Testis (tissue), 3 donors: ENCODE data around the gene ATP2A3. TPM values are rescaled to one million over a fixed set of nuclear protein-coding genes. Genes with fewer than 3 reads are reported as not detected.

Source experiments
- DNase-seq: peaks from one replicate; pipeline ENCODE4 v3.0.0-alpha.2; 2019
- H3K27ac ChIP-seq, 2 donors: fragments of 200-600 bp; sonication (generic); one replicate each; pipeline ENCODE4 v1.5.1; 2019
- H3K27me3 ChIP-seq: fragments of 200-600 bp; sonication (generic); one replicate; pipeline ENCODE4 v1.5.1; 2019
- H3K36me3 ChIP-seq: fragments of 200-600 bp; sonication (generic); one replicate; pipeline ENCODE4 v1.5.1; 2017; ENCODE audit warnings: low read depth; ENCODE audit errors: missing control alignments
- H3K4me1 ChIP-seq: fragments of 200-600 bp; sonication (generic); one replicate; pipeline ENCODE4 v1.5.1; 2019
- H3K4me3 ChIP-seq, 2 donors: fragments of 200-600 bp; sonication (generic); one replicate each; pipeline ENCODE4 v1.5.1; 2017 to 2019
- H3K9me3 ChIP-seq: fragments of 200-600 bp; sonication (generic); one replicate; pipeline ENCODE4 v1.5.1; 2017
- POLR2A ChIP-seq: fragments of 450-650 bp; IDR thresholded peaks from one replicate; pipeline ENCODE4 v1.6.1; 2017; ENCODE audit warnings: antibody characterized with exemption, mild to moderate bottlenecking, moderate library complexity
- WGBS, 2 donors: methylation state at CpG; one replicate each; pipeline ENCODE4 v1.1.5; 2018; 5-methylcytosine and 5-hydroxymethylcytosine counted together
- intact Hi-C: fragments of 100-400 bp; cut with DNase I; formaldehyde crosslinking; loops from one replicate; pipeline ENCODE4 v1.15.1; 2023; ENCODE audit warnings: low total_unique reads
- polyA plus RNA-seq: library from polyadenylated mRNA; stranded (reverse); fragments of 350-450 nt; fragmentation: Illumina TruSeq; extraction: RNeasy Lipid Tissue Mini Kit (QIAGEN cat#74804); gene quantifications from one replicate; pipeline ENCODE4 v1.2.3, GENCODE V29; 2014; ENCODE audit warnings: low read depth, low replicate concordance; ENCODE audit not compliant: insufficient read depth
- total RNA-seq, 2 donors: library from RNA; depleted of rRNA; stranded (reverse); fragments of >200 nt; gene quantifications; one replicate each; pipeline ENCODE4 v1.2.3, GENCODE V29; 2016
- TF ChIP-seq, protein P1 (sequence below), 3 experiments: fragments of 450-650 bp in 2 of 3; fragments of 200-600 bp in 1 of 3; sonication (generic) in 1 of 3; IDR thresholded peaks; one replicate each; pipeline ENCODE4 v1.5.1; 2016 to 2019; ENCODE audit warnings: antibody characterized with exemption in 3 of 3, mild to moderate bottlenecking in 2 of 3, moderate library complexity in 1 of 3

ATP2A3 gene
- total and polyA plus RNA-seq, 3 donors from 2014 or later, result 8.0 to 19.6 (median 8.2) TPM

DNA sequence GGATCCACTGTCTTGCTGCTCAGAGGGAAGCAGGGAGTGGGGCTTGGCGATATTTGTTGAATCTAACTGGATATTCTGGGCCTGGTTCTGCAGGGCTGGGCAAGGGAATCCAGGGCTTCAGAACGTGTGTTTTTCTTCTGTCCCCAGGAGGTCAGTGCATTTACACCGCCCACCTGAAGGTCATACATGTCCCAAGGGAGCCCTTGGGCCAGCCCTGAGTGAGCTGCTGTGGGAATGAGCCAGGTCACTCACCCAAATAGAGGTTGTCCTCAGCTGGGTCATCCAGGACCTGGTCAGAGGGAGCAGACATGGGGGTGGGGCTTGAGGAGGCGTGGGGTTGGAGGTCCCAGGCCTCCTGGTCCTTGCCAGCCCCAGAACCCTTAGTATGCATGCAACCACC lies 82.0 kb downstream of the ATP2A3 start:
- no peaks in the 10 kb centered on the region for H3K27me3 ChIP-seq
- H3K9me3 ChIP-seq, result no peaks in the 10 kb centered on the region
- H3K36me3 ChIP-seq, result no peaks in the 10 kb centered on the region
- H3K4me3 ChIP-seq, result no peak overlapping the region
- no peak for DNase-seq
- no peak for TF ChIP-seq POLR2A
- TF ChIP-seq, protein P1, sequence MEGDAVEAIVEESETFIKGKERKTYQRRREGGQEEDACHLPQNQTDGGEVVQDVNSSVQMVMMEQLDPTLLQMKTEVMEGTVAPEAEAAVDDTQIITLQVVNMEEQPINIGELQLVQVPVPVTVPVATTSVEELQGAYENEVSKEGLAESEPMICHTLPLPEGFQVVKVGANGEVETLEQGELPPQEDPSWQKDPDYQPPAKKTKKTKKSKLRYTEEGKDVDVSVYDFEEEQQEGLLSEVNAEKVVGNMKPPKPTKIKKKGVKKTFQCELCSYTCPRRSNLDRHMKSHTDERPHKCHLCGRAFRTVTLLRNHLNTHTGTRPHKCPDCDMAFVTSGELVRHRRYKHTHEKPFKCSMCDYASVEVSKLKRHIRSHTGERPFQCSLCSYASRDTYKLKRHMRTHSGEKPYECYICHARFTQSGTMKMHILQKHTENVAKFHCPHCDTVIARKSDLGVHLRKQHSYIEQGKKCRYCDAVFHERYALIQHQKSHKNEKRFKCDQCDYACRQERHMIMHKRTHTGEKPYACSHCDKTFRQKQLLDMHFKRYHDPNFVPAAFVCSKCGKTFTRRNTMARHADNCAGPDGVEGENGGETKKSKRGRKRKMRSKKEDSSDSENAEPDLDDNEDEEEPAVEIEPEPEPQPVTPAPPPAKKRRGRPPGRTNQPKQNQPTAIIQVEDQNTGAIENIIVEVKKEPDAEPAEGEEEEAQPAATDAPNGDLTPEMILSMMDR (IDR thresholded peaks at IDR 0.05), result no peak
- 82 to 85% methylated on average over 4 of the region's 4 CpGs for WGBS, 2 donors
- no peak overlapping the region for H3K27ac ChIP-seq
- peaks cover 4% of the 10 kb centered on the region for H3K4me1 ChIP-seq
- intact Hi-C loops, result no loop called here

DNA sequence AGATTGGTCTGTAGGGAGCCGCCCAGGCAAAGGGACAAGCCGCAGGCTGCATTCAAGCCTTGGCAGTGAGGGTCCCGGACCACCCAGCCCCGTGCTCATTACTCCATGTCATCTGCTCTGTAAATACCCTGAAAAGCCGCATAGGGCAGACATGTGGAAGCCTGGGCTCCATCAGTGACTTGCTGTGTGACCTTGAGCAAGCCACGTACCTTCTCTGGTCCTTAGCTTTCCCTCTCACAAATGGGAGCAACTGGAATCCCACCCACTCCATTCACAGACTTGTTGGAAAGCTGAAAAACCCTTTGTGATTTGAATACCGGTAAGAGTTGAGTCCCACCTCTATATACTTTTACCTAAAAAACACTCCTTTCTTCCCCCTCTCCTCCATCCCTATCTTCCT lies 83.3 kb downstream of the ATP2A3 start:
- Histone ChIP-seq H3K9me3 (no peaks in the 10 kb centered on the region), H3K36me3 (no peaks in the 10 kb centered on the region), H3K4me3 (no peak overlapping the region), H3K27ac (no peak overlapping the region), H3K4me1 (peaks cover 4% of the 10 kb centered on the region), H3K27me3 (no peaks in the 10 kb centered on the region)
- 91 to 92% methylated on average over 7 of the region's 7 CpGs for WGBS, 2 donors
- no peak for TF ChIP-seq POLR2A
- TF ChIP-seq, protein P1 (IDR thresholded peaks at IDR 0.05), result no peak
- DNase-seq, result no peak
- intact Hi-C loops, result no loop called here

DNA sequence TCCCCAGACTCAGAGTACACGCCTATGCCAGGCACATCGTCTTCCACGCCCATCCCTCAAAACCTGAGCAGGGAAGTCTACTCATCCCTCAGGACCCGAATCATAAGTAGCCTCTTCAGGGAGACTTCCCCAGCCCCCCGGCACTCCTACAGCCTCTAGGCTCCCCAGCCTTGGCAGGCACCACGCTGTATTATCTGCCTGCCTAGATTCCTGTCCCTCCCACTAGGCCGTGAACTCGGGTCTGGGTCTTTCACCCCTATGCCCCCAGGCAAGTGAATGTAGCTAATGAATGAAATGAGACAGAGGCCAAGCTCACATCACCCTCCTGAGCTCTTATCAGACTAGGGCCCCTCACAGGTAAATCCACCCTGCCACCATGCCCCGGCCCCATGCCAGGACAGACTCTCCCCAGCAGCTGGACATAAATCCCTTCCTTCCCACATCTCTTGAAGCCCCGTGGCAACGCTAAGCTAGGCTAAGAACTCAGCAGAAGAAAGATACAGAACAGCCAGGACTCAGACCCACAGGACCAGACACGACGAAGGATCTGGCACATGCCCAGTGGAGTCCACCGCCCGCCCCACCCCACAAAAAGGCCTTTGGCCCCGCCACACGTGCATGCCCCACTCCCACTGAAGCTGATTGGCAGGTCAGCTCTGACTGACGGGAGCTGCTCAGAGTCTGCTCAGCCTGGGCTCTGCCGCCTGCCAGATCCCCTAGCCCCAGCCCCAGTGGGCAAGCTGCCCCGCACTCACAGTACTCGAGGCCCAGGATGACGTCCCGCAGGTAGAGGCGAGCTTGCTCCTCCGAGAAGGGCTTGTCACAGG lies 84.4 kb downstream of the ATP2A3 start:
- DNase-seq, result no peak
- TF ChIP-seq, protein P1 (IDR thresholded peaks at IDR 0.05), result no peak
- no peak for TF ChIP-seq POLR2A
- whole genome bisulfite sequencing, 2 donors, result 63 to 66% methylated on average over 19 to 24 of the region's 25 CpGs
- Histone ChIP-seq H3K9me3 (no peaks in the 10 kb centered on the region), H3K36me3 (no peaks in the 10 kb centered on the region), H3K27me3 (no peaks in the 10 kb centered on the region), H3K4me1 (peaks cover 4% of the 10 kb centered on the region), H3K27ac (no peak overlapping the region), H3K4me3 (no peak overlapping the region)
- intact Hi-C loops, result no loop called here

DNA sequence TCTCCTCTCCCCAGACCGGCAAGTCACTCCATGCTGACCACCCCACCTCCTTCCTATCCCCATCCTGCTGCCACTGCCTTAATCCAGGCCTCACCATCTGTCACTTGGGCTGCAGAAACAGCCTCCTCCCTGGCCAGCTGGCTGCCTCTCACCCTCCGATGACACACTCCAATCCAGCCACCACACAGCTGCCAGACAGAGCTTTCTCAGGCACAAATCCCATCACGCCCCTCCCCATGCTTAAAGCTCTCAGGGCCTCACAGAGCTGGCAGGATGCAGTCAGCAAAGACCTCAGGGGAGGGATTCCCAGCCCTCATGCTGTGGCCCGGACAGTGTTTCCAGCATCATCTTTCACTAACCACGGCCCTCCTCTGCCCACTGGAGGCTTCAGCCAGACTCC lies 85.1 kb downstream of the ATP2A3 start:
- DNase-seq, result no peak
- no peak overlapping the region for H3K4me3 ChIP-seq
- H3K27ac ChIP-seq, result no peak overlapping the region
- no peaks in the 10 kb centered on the region for H3K27me3 ChIP-seq
- no peak for TF ChIP-seq POLR2A
- TF ChIP-seq, protein P1 (IDR thresholded peaks at IDR 0.05), result no peak
- no peaks in the 10 kb centered on the region for H3K9me3 ChIP-seq
- peaks cover 4% of the 10 kb centered on the region for H3K4me1 ChIP-seq
- H3K36me3 ChIP-seq, result no peaks in the 10 kb centered on the region
- intact Hi-C loops, result no loop called here
- WGBS, 2 donors, result 55 to 62% methylated on average over 5 of the region's 5 CpGs

DNA sequence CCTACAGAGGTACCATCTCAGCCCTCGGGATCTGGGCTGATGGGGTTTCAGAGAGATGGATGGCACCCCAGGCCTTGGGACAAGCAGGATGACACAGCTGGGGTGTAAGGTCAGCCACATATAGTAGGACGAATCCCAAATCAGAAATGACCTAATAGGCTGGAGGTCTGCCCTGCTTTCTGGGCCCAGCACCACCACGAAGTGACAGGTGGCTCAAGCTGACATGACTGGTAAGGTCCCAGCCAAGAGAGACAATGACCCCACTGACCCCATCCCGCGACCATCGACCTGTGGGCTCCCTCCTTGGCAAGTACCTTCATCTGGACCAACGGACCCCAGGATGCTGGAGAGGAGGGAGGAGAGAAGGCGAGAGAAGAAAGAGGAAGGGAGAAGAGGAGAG lies 87.0 kb downstream of the ATP2A3 start:
- no peak overlapping the region for H3K27ac ChIP-seq
- H3K4me3 ChIP-seq, result no peak overlapping the region
- H3K27me3 ChIP-seq, result no peaks in the 10 kb centered on the region
- intact Hi-C loops, result no loop called here
- H3K9me3 ChIP-seq, result no peaks in the 10 kb centered on the region
- TF ChIP-seq, protein P1 (IDR thresholded peaks at IDR 0.05), result no peak
- no peak for TF ChIP-seq POLR2A
- H3K4me1 ChIP-seq, result peaks cover 4% of the 10 kb centered on the region
- H3K36me3 ChIP-seq, result no peaks in the 10 kb centered on the region
- DNase-seq, result no peak
- WGBS, 2 donors, result 75 to 85% methylated on average over 8 of the region's 8 CpGs
